Activated effector memory CD4-positive, alpha-beta T cell treated with anti-CD3 and anti-CD28 coated beads, Interleukin-2, amount 50 U/mL, for 16 hours (primary cell): ENCODE results near the gene RBM18.

Experiments used
- DNase-seq: peaks from one replicate; pipeline ENCODE4 v3.0.0-alpha.2; 2020

RBM18 gene

GRCh38 chr9:122202111-122202510, 62.5 kb downstream of the RBM18 start:
- no peak for DNase-seq

DNA sequence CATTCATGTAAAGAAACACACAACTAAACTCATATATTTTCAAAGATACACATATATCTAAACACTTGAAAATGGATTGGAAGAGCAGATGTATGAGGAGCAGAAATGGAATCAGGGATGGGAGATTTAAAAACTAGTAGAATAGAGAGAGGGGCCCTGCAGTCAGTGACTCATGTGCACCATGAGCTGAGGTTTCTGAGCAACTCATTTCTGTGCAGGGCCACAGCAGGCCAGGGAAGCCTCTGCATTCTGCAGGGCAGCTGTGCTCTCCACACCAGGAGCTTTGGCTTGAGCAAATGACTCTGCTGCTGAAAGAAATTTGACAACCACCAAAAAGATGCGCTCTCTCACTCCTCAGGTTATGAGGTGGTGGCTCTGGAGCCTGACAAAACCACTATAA, 63.0 kb downstream of the RBM18 start:
- no peak for DNase-seq

- DNase-seq, result no peak
Observed at GRCh38 chr9:122200960-122201595, 63.6 kb downstream of the RBM18 start.

DNA sequence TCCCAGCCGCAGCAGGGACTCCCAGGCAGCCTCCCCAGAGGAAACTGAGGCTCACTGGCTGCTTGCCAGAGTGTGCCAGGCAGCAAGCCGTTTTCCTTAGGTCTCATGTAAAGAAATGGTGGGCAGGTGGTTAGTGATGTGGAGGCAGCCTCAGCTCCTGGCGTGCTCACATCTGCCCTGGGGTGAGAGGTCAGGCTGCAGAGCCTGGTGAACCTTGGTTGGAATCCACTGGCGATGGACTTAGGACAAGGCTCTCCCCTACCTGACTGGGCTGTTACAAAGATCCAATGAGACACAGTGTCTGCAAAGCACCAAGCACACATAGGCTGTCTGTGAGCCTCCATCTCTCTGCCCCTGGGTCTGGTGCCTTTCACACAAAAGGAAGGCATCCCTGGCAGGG, 66.8 kb downstream of the RBM18 start:
- DNase-seq, result no peak

- no peak for DNase-seq
Observed at GRCh38 chr9:122197426-122197825, 67.2 kb downstream of the RBM18 start.

DNA sequence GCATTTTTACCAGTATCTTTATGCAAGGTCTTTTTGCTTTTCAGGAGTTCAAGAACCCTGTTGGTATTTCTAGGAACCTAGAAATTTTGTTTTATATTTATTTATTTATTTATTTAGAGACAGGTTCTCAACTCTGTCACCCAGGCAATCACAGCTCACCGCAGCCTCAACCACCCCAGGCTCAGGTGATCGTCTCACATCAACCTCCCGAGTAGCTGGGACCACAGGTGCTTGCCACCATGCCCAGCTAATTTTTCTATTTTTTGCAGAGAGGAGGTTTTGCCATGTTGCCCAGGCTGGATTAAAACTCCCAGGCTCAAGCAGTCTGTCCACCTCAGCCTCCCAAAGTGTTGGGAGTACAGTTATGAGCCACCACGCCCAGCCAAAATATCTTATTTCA, 68.8 kb downstream of the RBM18 start:
- DNase-seq, result no peak

GRCh38 chr9:122193651-122194050, 71.0 kb downstream of the RBM18 start:
- DNase-seq, result no peak

DNA sequence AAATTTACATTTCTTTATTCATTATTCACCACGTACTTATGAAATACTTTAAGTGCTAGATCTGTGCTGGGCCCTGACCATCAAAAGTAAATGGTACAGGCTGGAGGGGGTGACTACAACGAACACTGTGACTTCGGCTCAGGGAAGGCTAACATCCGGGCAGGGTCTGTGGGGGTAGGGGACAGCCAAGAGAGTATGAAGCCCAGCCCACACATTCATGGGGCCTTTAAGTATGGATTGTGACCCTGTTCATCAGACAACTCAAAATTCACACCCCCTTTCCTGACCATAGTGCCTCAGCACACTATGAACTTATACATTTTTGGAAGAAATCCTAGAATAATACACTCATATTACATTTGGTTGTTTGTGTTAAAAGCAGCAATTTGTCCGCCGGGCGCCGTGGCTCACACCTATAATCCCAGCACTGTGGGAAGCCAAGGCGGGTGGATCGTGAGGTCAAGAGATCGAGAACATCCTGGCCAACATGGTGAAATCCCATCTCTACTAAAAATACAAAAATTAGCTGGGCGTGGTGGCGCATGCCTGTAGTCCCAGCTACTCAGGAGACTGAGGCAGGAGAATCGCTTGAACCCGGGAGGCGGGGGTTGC, 71.6 kb downstream of the RBM18 start:
- no peak for DNase-seq

DNA sequence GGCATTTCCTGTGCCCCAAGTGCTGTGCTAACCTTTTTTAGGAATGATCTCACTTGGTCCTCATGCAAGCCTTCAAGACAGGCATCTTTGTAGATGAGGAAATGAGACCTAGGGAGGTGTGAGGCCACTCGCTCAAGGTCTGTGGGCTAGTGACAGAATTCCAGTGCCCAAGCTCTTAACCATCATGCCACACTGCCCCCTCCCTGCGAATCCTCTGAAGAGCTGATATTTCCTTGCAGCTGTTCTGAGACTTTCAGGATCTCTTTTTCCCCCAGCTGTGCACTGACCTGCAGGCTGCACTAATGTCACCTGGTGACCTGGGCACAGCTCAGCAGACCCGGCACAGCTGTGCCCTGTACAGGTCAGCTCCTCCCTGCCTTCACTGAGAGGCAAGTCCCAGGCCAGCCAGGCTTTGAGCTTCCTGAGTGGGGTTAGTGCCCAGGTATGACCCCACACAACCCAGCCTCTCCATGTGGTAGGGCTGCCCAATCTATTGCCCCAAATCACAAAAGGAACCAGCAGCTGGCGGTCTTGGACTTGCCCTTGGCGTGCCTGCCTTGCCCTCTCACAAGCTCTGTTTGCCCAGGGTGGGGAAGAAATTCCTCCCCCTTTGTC, 72.3 kb downstream of the RBM18 start:
- no peak for DNase-seq

GRCh38 chr9:122191584-122191983, 73.1 kb downstream of the RBM18 start:
- DNase-seq, result no peak

DNA sequence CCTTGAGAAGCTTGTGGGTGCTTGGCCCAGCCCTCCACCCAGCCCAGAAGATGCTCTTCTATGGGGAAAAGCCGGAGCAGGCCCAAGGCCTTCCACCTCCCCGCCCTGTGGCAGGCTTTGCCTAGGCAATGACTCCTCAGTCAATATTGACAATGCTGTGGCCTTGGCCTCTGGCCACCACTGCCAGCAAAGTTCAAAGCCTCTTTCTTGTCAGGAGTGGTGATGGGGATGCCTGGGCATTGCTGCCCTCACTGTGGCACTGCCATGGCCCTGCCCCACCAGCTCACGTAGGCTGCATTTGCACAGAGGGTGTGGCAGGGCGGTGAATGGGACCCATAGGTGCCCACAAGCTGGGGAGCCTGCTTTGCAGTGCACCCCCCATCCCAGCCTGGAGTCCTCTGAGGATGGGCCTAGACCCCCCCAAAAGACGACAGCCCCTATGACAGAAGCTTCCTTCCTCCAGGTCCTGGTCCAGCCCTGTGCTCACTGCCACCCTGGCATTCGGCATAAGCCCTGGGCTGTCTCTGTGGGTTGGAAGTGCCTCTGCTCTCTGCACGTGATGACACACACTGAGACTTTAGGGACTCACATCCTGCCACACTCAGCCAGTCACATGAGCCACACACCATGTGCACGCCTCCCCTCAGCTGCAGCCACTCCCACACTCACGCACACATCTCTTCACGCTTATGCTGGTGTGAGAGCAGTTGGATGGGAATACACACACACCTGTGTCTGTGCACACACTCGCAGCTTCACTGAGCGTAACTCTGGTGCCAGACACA, 73.9 kb downstream of the RBM18 start:
- DNase-seq, result no peak

DNA sequence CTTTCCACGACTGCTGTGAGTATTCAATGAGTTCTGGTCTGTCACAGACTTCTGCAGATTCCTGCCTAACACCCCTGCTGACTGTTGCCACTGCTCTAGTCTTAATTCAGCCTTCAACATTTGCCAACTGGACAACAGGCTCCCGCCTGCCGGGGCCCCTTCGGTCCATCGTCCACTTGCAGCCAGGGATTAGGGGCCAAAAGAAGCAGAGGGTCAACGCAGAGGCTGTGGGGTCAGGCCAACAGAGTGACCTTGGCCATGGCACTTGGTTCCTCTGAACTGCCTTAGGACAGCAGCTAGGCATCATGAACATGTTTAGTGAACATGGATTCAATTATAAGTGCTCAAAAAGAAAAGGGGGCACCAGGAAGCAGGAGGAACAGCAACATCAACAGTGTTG, 76.3 kb downstream of the RBM18 start:
- DNase-seq, result no peak
